K562 (cell line): ENCODE results near the gene ARAP1. TPM values are rescaled to one million over a fixed set of nuclear protein-coding genes. Genes with fewer than 3 reads are reported as not detected.

ENCODE experiments used
- BMI1 ChIP-seq: fragments of 150-350 bp; IDR thresholded peaks from 2 replicates; pipeline ENCODE4 v1.6.1; 2014; ENCODE audit warnings: low read length
- EZH2 ChIP-seq: IDR thresholded peaks from 2 replicates; pipeline ENCODE4 v1.6.1; 2012; ENCODE audit warnings: low read depth, mild to moderate bottlenecking, inconsistent platforms, low read length, borderline replicate concordance
- HNRNPH1 ChIP-seq: fragments of 200-400 bp; formaldehyde crosslinking; optimal IDR thresholded peaks from 2 replicates; pipeline ENCODE3; 2017; ENCODE audit warnings: low read depth, mild to moderate bottlenecking, low read length, moderate library complexity
- JUN ChIP-seq, 2 experiments: sonication (generic) in 1 of 2; formaldehyde crosslinking in 1 of 2; IDR thresholded peaks; 2 replicates each; pipeline versions ENCODE4 v1.6.1 to v1.8.0; 2012 to 2022; ENCODE audit warnings: borderline replicate concordance in 2 of 2, mild to moderate bottlenecking in 2 of 2, improper control_type of control experiment in 1 of 2, low read depth in 1 of 2, low read length in 1 of 2, missing genetic modification reagents in 1 of 2
- MYBL2 ChIP-seq, 2 experiments: fragments of 450-650 bp in 1 of 2; sonication (generic) in 1 of 2; formaldehyde crosslinking in 1 of 2; IDR thresholded peaks; 2 replicates each; pipeline versions ENCODE4 v1.6.1 to v1.8.1; 2017 to 2022; ENCODE audit warnings: borderline replicate concordance in 1 of 2, inconsistent platforms in 1 of 2, low read depth in 1 of 2, mild to moderate bottlenecking in 1 of 2, missing genetic modification reagents in 1 of 2, moderate library complexity in 1 of 2
- NFIC ChIP-seq: fragments of 450-650 bp; IDR thresholded peaks from 2 replicates; pipeline ENCODE4 v1.6.1; 2017; ENCODE audit warnings: mild to moderate bottlenecking, inconsistent platforms
- PTBP1 ChIP-seq: fragments of 200-400 bp; formaldehyde crosslinking; IDR thresholded peaks from 2 replicates; pipeline ENCODE4 v1.6.1; 2017; ENCODE audit warnings: low read depth, low read length
- SETDB1 ChIP-seq: IDR thresholded peaks from one replicate; pipeline ENCODE4 v1.6.1; 2012; ENCODE audit warnings: low read length, control low read depth, inconsistent platforms
- ZNF75A ChIP-seq: fragments of 450-650 bp; formaldehyde crosslinking; IDR thresholded peaks from 2 replicates; pipeline ENCODE4 v1.4.0; 2020; ENCODE audit warnings: mild to moderate bottlenecking
- polyA plus RNA-seq, 8 experiments: library from polyadenylated mRNA; depleted of rRNA in 4 of 8; stranded (reverse) in 5 of 8; unstranded in 3 of 8; fragments of >200 nt; fragmentation: Nextera tagmentation in 2 of 8; fragmentation: Illumina TruSeq in 1 of 8; extraction: Ambion mirVana in 2 of 8; extraction: Trizol in 1 of 8; gene quantifications; 2 replicates each; pipeline versions ENCODE4 v1.2.1 to v1.2.3, GENCODE V29; 2011 to 2014; ENCODE audit warnings: inconsistent platforms in 1 of 8, missing spikeins in 1 of 8
- total RNA-seq, 7 experiments: library from RNA; depleted of rRNA in 6 of 7; stranded (reverse); fragments of >200 nt in 6 of 7; fragmentation: Illumina TruSeq in 2 of 7; extraction: Trizol in 2 of 7; gene quantifications; 2 replicates each; pipeline versions ENCODE4 v1.2.1 to v1.2.3, GENCODE V29; 2011 to 2021; ENCODE audit warnings: low replicate concordance in 1 of 7
- TF ChIP-seq, protein P1 (sequence below): fragments of 250-450 bp; sonication (Bioruptor Pico); IDR thresholded peaks from 2 replicates; pipeline ENCODE4 v1.8.0; 2022; ENCODE audit warnings: inconsistent platforms
- TF ChIP-seq, protein P2 (sequence below): sonication (generic); formaldehyde crosslinking; IDR thresholded peaks from 2 replicates; pipeline ENCODE4 v1.8.0; 2022; ENCODE audit warnings: mild to moderate bottlenecking, missing genetic modification reagents, borderline replicate concordance

The ARAP1 gene
- total and polyA plus RNA-seq, 9 of the 15 experiments (the other 6 are each of a cell fraction or from before 2014, with no cell fraction given) = 0.23 to 67.0 (median 24.6) TPM

DNA sequence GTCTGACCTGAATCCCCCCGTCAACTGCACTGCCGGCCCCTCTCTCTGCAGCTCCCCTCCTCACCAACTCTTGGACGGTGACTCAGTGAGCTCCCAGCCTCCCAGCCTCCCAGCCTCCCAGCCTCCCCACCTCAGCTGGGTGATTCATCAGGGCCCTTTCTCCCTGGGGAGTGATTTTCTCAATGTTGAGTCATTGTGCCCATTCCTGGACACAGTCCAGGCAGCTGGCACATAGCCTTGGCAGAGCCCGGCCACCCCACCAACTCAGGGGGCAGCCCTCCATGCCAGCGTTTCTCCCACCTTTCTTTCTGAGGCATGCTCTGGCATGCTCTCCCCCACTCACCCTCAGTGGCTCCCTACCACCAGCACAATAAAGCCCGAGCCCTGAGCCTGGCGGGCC is 108.7 kb downstream of the ARAP1 start (continued):
- 0 out of 2 replicates have a peak, but pooled peaks have one; percentile 32 for TF ChIP-seq JUN (IDR thresholded peaks at IDR 0.05; ENCODE audit: borderline replicate concordance, low read depth, low read length)
- no peak for TF ChIP-seq JUN (CRISPR knock-in tag; IDR thresholded peaks at IDR 0.05; ENCODE audit: borderline replicate concordance)
- TF ChIP-seq MYBL2 (IDR thresholded peaks at IDR 0.05; ENCODE audit: low read depth) = no peak
- no peak for TF ChIP-seq MYBL2 (CRISPR knock-in tag; IDR thresholded peaks at IDR 0.05; ENCODE audit: borderline replicate concordance)
- TF ChIP-seq EZH2 = no peak
- TF ChIP-seq NFIC = peak; percentile 52; the same call in 1 of the 2 replicates
- TF ChIP-seq ZNF75A (CRISPR knock-in tag) = no peak
- TF ChIP-seq, protein P1, sequence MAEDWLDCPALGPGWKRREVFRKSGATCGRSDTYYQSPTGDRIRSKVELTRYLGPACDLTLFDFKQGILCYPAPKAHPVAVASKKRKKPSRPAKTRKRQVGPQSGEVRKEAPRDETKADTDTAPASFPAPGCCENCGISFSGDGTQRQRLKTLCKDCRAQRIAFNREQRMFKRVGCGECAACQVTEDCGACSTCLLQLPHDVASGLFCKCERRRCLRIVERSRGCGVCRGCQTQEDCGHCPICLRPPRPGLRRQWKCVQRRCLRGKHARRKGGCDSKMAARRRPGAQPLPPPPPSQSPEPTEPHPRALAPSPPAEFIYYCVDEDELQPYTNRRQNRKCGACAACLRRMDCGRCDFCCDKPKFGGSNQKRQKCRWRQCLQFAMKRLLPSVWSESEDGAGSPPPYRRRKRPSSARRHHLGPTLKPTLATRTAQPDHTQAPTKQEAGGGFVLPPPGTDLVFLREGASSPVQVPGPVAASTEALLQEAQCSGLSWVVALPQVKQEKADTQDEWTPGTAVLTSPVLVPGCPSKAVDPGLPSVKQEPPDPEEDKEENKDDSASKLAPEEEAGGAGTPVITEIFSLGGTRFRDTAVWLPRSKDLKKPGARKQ (CRISPR knock-in tag) = no peak
- TF ChIP-seq, protein P2, sequence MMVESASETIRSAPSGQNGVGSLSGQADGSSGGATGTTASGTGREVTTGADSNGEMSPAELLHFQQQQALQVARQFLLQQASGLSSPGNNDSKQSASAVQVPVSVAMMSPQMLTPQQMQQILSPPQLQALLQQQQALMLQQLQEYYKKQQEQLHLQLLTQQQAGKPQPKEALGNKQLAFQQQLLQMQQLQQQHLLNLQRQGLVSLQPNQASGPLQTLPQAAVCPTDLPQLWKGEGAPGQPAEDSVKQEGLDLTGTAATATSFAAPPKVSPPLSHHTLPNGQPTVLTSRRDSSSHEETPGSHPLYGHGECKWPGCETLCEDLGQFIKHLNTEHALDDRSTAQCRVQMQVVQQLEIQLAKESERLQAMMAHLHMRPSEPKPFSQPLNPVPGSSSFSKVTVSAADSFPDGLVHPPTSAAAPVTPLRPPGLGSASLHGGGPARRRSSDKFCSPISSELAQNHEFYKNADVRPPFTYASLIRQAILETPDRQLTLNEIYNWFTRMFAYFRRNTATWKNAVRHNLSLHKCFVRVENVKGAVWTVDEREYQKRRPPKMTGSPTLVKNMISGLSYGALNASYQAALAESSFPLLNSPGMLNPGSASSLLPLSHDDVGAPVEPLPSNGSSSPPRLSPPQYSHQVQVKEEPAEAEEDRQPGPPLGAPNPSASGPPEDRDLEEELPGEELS (CRISPR knock-in tag) = no peak
- no peak for TF ChIP-seq HNRNPH1
- TF ChIP-seq BMI1 = no peak
- TF ChIP-seq PTBP1 = 0 out of 2 replicates have a peak, but pooled peaks have one; percentile 46
- TF ChIP-seq SETDB1 = no peak
- TF ChIP-seq, all 486 proteins: peak for 5
